Measurements from ENCODE around the gene ASF1A.

Gene ASF1A

DNA sequence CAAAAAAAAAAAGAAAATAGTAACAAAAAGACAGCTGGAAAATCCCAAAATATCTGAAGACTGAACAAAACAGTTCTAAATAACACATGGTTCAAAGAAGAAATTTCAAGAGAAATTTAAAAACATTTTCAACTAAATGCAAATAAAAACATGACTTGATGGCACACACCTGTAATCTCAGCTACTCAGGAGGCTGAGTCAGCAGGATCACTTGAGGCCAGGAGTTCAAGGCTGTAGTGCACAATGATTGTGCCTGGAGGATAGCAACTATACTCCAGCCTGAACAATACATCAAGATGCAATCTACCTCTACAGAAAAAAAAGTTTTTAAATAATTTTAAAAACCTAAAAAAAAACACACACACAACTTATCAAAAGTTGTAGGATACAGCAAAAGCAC, 21.6 kb upstream of the ASF1A start:
- H3K4me1 Mint-ChIP-seq (ENCODE audit: low read depth): peaks cover 58% of the 10 kb centered on the region
- no peak overlapping the region for H3K27ac Mint-ChIP-seq
- no peak overlapping the region for H3K4me3 Mint-ChIP-seq
- peaks cover 6% of the 10 kb centered on the region for H3K9me3 Mint-ChIP-seq
- H3K27me3 Mint-ChIP-seq: no peaks in the 10 kb centered on the region
- peaks cover 43% of the 10 kb centered on the region for H3K36me3 Mint-ChIP-seq (ENCODE audit: low read depth)

DNA sequence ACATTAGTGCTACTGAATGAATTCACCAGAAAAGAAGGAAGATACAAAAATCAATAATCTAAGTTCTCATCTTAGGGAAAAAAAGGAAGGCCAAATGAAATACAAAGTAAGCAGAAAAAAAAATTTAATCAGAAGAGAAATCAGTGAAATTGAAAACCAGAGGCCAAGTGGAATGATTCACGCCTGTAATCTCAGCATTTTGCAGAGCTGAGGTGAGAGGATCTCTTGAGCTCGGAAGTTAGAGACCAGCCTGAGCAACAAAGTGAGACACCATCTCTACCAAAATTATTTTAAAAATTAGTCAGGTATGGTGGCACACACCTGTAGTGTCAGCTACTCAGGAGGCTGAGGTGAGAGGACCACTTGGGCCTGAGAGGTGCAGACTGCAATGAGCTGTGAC, 21.2 kb upstream of the ASF1A start:
- no peaks in the 10 kb centered on the region for H3K27me3 Mint-ChIP-seq
- H3K4me1 Mint-ChIP-seq (ENCODE audit: low read depth): peaks cover 62% of the 10 kb centered on the region
- no peak overlapping the region for H3K4me3 Mint-ChIP-seq
- H3K9me3 Mint-ChIP-seq: peaks cover 6% of the 10 kb centered on the region
- no peak overlapping the region for H3K27ac Mint-ChIP-seq
- H3K36me3 Mint-ChIP-seq (ENCODE audit: low read depth): peaks cover 45% of the 10 kb centered on the region

DNA sequence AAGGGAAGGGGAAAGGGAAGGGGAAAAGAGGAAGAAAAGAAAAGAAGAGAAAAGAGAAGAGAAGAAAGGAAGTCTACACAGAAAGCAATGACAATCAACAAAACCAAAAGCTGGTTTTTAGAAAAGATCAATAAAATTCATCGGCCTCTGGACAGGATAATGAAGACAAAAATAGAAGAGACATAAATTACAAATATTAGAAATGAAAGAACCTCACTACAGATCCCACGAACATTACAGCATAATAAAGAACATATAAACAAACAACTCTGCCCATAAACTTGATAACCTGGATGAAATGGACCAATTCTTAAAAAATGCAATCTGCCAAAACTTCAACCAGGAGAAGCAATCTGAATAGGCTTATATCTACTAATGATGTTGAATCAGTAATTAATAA, 20.7 kb upstream of the ASF1A start:
- Mint-ChIP-seq H3K9me3 (peaks cover 6% of the 10 kb centered on the region), H3K4me3 (no peak overlapping the region), H3K27ac (no peak overlapping the region), H3K4me1 (ENCODE audit: low read depth) (peaks cover 64% of the 10 kb centered on the region), H3K36me3 (ENCODE audit: low read depth) (peaks cover 42% of the 10 kb centered on the region), H3K27me3 (no peaks in the 10 kb centered on the region)

DNA sequence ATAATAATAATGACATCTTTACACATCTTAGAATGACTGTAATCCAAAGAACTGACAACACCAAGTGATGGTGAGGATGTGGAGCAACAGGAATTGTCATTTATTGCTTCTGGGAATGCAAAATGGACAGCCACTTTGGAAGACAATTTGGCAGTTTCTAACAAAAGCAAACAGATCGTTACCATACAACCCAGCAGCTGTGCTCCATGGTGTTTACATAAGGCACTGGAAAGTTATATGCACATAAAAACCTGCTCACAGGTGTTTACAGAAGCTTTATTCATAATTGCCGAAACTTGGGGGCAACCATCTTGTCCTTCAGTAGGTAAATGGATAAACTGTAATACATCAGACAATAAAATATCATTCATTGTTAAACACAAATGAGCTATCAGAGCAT, 18.3 kb upstream of the ASF1A start:
- Mint-ChIP-seq H3K4me3 (no peak overlapping the region), H3K9me3 (peaks cover 3% of the 10 kb centered on the region), H3K27ac (no peak overlapping the region), H3K4me1 (ENCODE audit: low read depth) (peaks cover 57% of the 10 kb centered on the region), H3K27me3 (no peaks in the 10 kb centered on the region), H3K36me3 (ENCODE audit: low read depth) (peaks cover 26% of the 10 kb centered on the region)

DNA sequence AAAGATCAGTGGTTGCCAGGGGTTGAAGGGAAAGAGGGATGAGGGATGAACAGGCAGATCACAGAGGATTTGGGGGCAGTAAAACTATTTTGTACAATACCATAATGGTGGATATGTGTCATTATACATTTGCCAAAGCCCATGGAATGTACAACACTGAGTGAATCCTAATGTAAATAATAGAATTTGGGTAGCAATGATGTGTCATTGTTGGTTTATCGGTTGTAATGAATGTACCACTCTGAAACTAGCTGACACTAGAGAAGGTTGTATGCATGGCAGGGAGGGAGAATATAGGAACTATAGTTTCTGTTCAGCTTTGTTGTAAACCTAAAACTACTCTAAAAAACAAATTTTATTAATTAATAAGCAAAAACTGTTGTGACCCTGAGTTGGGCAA, 17.8 kb upstream of the ASF1A start:
- Mint-ChIP-seq H3K4me1 (ENCODE audit: low read depth) (peaks cover 57% of the 10 kb centered on the region), H3K9me3 (peaks cover 3% of the 10 kb centered on the region), H3K4me3 (no peak overlapping the region), H3K36me3 (ENCODE audit: low read depth) (peaks cover 23% of the 10 kb centered on the region), H3K27me3 (no peaks in the 10 kb centered on the region), H3K27ac (no peak overlapping the region)

DNA sequence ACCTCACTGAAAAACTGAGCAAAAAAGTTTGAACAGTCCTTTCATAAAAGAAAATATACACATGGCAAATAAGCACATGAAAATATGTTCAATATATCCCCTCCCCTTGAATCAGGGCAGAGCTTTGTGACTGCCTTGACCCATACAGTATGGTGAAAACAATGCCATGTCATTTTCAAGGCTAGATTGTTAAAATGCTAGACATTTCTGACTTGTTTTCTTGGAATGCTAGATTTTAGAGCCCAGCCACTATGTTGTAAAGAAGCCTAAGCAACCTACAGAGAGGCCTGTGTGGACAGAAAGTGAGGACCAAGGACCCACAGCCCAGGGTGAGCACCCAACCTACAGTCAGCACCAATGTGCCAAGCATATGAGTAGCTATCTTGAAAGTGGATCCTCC, 17.1 kb upstream of the ASF1A start:
- Mint-ChIP-seq H3K27ac (no peak overlapping the region), H3K9me3 (peaks cover 3% of the 10 kb centered on the region), H3K4me3 (no peak overlapping the region), H3K27me3 (no peaks in the 10 kb centered on the region), H3K36me3 (ENCODE audit: low read depth) (peaks cover 23% of the 10 kb centered on the region), H3K4me1 (ENCODE audit: low read depth) (peaks cover 57% of the 10 kb centered on the region)

DNA sequence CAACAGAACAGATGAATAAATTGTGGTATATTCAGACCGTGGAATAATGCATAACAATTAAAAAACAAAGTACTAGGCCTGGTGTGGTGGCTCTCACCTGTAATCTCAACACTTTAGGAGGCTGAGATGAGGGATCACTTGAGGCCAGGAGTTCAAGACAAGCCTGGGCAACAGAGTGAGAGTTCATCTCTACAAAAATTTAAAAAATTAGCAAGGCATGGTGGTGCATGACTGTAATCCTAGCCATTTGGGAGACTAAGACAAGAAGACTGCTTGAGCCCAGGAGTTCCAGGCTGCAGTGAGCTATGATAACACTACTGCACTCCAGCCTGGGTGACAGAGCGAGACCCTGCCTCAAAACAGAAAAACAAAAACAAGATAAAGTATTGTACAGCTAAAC, 16.1 kb upstream of the ASF1A start:
- H3K27me3 Mint-ChIP-seq: no peaks in the 10 kb centered on the region
- peaks cover 28% of the 10 kb centered on the region for H3K36me3 Mint-ChIP-seq (ENCODE audit: low read depth)
- peaks cover 63% of the 10 kb centered on the region for H3K4me1 Mint-ChIP-seq (ENCODE audit: low read depth)
- H3K27ac Mint-ChIP-seq: no peak overlapping the region
- H3K9me3 Mint-ChIP-seq: peaks cover 3% of the 10 kb centered on the region
- H3K4me3 Mint-ChIP-seq: no peak overlapping the region

DNA sequence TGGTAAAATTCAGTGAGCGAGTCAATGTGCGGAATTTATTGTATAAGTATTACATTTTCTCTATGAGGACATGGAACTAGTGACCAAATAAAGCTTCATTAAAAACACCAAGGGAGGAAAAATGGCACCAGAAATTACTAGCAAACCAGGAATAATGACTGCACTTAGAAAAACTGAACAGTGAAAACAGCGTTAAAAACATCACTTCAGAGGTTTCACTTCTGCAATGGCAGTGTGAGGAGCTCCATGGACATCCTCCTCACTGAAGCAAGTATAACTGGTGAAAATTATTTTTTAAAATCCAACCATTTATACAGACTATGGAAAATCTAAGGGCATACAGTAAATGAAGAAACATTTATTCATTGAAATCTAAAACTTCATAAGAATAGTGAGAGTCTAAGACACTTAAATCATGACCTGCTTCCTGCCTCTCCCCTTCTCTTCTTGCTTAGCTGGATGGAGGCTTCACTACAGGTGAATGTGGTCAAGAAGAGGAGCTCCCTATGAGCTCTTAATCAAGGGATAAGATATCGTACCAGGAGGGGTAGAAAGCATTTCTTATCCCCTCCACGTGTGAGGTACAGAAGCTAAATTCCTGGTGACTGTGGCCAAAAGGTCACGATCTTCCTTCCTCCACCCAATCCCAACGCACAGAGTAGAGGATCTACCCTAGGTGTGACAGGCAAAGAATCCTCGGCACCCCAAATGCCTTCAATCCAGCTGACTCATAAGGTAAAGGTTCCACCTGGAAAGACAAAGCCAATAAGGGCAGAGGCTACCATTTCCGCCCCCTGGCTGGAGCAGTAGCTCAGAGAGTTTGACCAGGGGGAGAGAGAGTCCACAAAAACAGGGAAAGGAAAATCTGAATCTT, 12.3 kb upstream of the ASF1A start:
- no peak overlapping the region for H3K27ac Mint-ChIP-seq
- peaks cover 83% of the 10 kb centered on the region for H3K4me1 Mint-ChIP-seq (ENCODE audit: low read depth)
- no peak overlapping the region for H3K4me3 Mint-ChIP-seq
- no peaks in the 10 kb centered on the region for H3K27me3 Mint-ChIP-seq
- H3K36me3 Mint-ChIP-seq (ENCODE audit: low read depth): peaks cover 15% of the 10 kb centered on the region
- no peaks in the 10 kb centered on the region for H3K9me3 Mint-ChIP-seq

DNA sequence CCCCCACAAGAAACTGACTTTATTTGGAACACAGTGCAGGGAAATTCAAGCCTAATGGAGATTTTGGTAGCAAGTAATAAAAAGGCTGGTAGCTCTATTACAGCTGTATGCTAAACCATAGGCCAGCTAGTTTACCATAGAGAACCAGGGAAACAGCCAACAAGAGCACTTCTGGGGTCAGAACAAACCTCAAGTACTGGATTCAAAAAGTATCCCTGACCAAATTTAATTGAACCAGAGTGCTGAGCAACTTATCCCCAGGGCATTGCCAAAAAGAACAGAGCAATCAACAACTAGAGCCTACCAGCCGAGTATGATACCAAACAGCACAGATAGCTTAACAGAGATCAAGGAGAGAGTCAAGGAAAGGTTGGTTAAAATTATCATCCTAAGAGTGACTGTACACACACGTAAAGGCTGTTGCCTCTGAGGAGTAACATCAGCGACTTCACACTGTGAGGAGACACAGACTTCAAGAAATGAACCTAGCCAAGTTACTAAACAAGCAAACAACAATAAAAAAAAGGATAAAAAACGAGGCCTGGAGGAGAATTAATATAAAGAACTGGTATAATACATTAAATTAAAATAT, 11.5 kb upstream of the ASF1A start:
- H3K36me3 Mint-ChIP-seq (ENCODE audit: low read depth): peaks cover 19% of the 10 kb centered on the region
- no peak overlapping the region for H3K4me3 Mint-ChIP-seq
- no peak overlapping the region for H3K27ac Mint-ChIP-seq
- no peaks in the 10 kb centered on the region for H3K9me3 Mint-ChIP-seq
- H3K4me1 Mint-ChIP-seq (ENCODE audit: low read depth): peaks cover 83% of the 10 kb centered on the region
- no peaks in the 10 kb centered on the region for H3K27me3 Mint-ChIP-seq

DNA sequence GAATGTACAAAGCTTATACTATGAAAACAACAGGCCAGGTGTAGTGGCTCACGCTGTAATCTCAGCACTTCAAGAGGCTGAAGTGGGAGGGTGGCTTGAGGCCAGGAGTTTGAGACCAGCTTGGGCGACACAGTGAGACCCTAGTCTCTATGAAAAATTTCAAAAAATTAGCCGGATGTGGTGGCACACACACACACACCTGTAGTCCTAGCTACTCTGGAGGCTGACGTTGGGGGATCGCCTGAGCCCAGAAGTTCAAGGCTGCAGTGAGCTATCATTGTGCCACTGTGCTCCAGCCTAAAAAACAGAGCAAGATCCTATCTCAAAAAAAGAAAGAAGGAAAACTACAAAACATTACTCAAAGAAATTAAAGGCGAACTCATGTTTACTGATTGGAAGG, 7.3 kb upstream of the ASF1A start:
- Mint-ChIP-seq H3K36me3 (ENCODE audit: low read depth) (peaks cover 33% of the 10 kb centered on the region), H3K4me1 (ENCODE audit: low read depth) (peaks cover 86% of the 10 kb centered on the region), H3K4me3 (no peak overlapping the region), H3K27ac (peak overlapping the region; percentile 66), H3K9me3 (no peaks in the 10 kb centered on the region), H3K27me3 (no peaks in the 10 kb centered on the region)

DNA sequence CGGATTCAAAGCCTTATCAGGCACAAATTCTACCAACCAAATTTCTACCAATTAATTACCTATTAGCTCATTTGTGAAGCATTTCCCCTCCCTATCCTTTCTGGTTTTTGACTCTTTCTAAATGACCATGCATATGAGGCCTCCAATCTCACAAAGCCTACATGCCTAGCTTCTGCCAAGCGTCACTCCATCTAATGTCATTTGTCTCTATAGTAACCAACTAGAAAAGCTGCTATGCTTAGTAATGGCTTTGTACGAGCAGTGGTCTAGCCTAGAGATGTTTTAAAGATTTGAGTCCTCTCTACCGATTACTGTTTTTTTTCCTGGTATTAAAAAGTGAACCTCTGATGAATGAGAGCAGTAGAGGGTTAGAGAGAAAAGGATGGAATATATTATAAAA, 4.8 kb upstream of the ASF1A start:
- peaks cover 79% of the 10 kb centered on the region for H3K4me1 Mint-ChIP-seq (ENCODE audit: low read depth)
- H3K4me3 Mint-ChIP-seq: no peak overlapping the region
- no peaks in the 10 kb centered on the region for H3K9me3 Mint-ChIP-seq
- no peaks in the 10 kb centered on the region for H3K27me3 Mint-ChIP-seq
- peaks cover 34% of the 10 kb centered on the region for H3K36me3 Mint-ChIP-seq (ENCODE audit: low read depth)
- no peak overlapping the region for H3K27ac Mint-ChIP-seq

DNA sequence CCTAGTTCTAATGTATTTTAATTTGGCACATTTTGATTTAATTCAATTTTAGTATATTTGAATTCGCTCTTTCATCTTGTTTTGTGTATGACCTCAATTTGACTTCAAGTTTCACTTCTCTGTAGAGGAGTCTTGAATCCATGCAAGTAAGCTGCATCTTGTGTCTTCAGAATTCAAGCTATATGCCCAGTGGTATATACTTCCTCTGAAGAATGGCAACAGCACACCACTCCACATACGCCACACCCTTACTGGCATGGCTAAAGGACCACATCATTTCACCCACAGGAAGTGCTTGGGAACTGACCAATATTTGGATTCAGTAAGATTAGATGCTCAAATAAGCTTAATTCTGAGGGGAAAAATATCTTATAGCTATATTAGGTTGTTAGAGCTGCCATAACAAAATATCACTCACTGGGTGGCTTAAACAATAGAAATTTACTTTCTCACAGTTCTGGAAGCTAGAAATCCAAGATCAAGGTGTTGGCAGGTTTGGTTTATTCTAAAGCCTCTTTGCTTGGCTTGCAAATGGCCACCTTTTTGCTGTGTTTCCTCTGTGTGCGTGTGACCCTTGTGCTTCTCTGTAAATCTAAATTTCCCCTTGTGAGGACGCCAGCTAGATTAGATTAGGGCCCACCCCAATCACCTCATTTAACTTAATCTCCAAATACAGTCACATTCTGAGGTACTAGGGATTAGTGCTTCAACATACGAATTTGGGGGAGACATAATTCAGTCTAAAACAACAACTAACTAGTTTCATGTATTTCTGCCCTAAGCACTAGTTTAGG, 2.8 kb upstream of the ASF1A start:
- no peaks in the 10 kb centered on the region for H3K9me3 Mint-ChIP-seq
- peaks cover 68% of the 10 kb centered on the region for H3K4me1 Mint-ChIP-seq (ENCODE audit: low read depth)
- H3K4me3 Mint-ChIP-seq: peak overlapping the region; percentile 95
- peaks cover 42% of the 10 kb centered on the region for H3K36me3 Mint-ChIP-seq (ENCODE audit: low read depth)
- no peaks in the 10 kb centered on the region for H3K27me3 Mint-ChIP-seq
- H3K27ac Mint-ChIP-seq: peak overlapping the region; percentile 98

DNA sequence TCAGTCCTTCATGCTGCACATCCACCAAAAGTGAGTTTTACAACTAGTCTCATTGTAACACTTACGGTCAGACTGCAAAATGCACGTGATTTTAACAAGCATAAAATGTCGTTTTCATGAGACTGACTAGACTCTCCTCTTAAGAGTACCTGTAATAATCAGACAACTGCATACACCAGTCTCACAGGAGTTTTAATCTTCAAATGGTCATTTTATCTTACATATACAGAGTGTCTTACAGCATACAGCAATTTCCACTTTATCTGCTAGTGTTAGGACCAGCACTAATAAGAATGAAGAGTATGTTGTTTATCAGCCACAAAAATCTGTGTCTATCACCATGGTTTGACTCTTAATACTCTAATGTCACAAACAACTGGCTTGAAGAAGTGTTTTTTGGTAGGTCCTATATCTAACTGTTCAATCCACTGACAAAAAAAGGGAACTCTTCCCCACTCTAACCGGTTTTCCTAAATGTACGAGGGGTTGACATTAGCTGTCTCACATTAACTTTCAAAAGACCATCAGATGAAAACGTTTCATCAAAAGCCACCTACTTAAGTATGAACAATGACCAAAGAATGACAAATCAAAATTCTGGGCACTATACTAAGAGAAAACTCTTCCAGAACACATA, 1.5 kb upstream of the ASF1A start:
- H3K27ac Mint-ChIP-seq: peak overlapping the region; percentile 98
- no peaks in the 10 kb centered on the region for H3K27me3 Mint-ChIP-seq
- no peaks in the 10 kb centered on the region for H3K9me3 Mint-ChIP-seq
- peaks cover 35% of the 10 kb centered on the region for H3K36me3 Mint-ChIP-seq (ENCODE audit: low read depth)
- H3K4me3 Mint-ChIP-seq: peak overlapping the region; percentile 95
- peaks cover 63% of the 10 kb centered on the region for H3K4me1 Mint-ChIP-seq (ENCODE audit: low read depth)

DNA sequence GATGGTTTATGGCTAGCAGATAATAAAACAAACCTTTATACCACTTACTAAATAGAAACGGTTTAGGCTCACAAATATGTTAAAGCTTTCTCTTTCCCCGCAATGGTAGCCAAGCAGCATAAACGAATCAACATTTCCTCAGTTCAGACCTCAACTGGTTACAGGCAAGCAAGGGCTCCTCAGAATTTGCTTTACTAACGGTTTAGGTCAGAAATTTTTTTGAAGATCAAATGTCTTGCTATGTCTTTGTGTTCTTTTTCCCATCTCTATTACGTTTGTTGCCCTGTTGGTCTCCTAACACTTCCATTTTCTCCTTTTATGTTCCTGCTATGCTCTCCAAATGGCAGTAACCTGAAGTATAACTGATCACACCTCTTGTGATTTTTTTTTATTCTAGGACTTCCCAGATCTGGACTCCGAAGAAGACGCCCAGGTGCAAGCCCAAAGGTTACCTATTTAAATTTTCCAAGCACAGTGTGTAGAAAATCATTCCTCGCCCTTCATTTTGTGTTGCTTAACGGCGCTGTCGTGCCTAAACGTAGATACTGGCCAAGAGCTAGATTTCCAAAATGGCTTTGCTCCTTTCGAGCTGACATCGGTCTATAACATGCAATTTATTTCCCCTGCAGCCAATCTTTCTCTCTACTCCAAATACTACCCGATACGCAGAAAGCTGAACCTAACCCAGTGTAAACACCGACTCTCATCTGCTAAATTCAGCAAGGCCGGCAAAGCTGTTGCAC, 717 bp upstream of the ASF1A start:
- H3K27me3 Mint-ChIP-seq: no peaks in the 10 kb centered on the region

More for the DNA sequence above, 717 bp upstream of the ASF1A start:
- peak overlapping the region; percentile 95 for H3K4me3 Mint-ChIP-seq
- no peaks in the 10 kb centered on the region for H3K9me3 Mint-ChIP-seq
- peak overlapping the region; percentile 98 for H3K27ac Mint-ChIP-seq
- peaks cover 35% of the 10 kb centered on the region for H3K36me3 Mint-ChIP-seq (ENCODE audit: low read depth)
- H3K4me1 Mint-ChIP-seq (ENCODE audit: low read depth): peaks cover 63% of the 10 kb centered on the region
